ENCODE results near the gene UCKL1. TPM values are rescaled to one million over a fixed set of nuclear protein-coding genes. Genes with fewer than 3 reads are reported as not detected.

The UCKL1 gene
- total RNA-seq, 2 experiments from 2014 or later, result 31.5 to 32.6 TPM

GRCh38 chr20:64000906-64001305, 44.7 kb upstream of the UCKL1 start:
- H3K36me3 Mint-ChIP-seq (ENCODE audit: low read depth), result peaks cover 45% of the 10 kb centered on the region
- H3K9me3 Mint-ChIP-seq, result no peaks in the 10 kb centered on the region
- no peak overlapping the region for H3K4me3 Mint-ChIP-seq
- H3K4me1 Mint-ChIP-seq (ENCODE audit: low read depth), result no peaks in the 10 kb centered on the region
- CTCF ChIA-PET, result interaction anchor here (1.2 kb wide), 2 partner anchors 18 to 136 kb away, joined by 3 read pairs; partner anchors contain the start of gene TPD52L2
- DNase-seq (no peak), ATAC-seq (no peak)
- intact Hi-C loops (cut with micrococcal nuclease), result no loop called here
- no peaks in the 10 kb centered on the region for H3K27me3 Mint-ChIP-seq
- H3K27ac Mint-ChIP-seq, result no peak overlapping the region
- POLR2A ChIA-PET, result no interaction called here
- no peak for TF ChIP-seq CTCF (IDR thresholded peaks at IDR 0.05)

GRCh38 chr20:63982937-63983336, 26.7 kb upstream of the UCKL1 start:
- POLR2A ChIA-PET, result interaction anchor here (0.7 to 4.9 kb wide), 4 partner anchors 12 to 117 kb away, joined by 3 to 51 read pairs (median 4); partner anchors contain the start of genes C20orf204 and TPD52L2
- DNase-seq, result no peak

GRCh38 chr20:63980806-63981728, 24.9 kb upstream of the UCKL1 start, which contains the start of gene PRPF6:
Gene PRPF6, plus strand, starts transcription at chr20:63981132. Its CDS starts 114 bp downstream, at chr20:63981246.
- intact Hi-C loops (cut with micrococcal nuclease), result loop anchor here (10.0 kb wide), 1 partner anchor 54 kb away; the partner anchor contains the start of gene C20orf204
- ChIA-PET CTCF (interaction anchor here (0.8 to 4.2 kb wide), 18 partner anchors 13 to 444 kb away, joined by 3 to 88 read pairs (median 4); partner anchors contain the start of genes C20orf204, LIME1, LKAAEAR1 and OPRL1), POLR2A (interaction anchor here (0.6 to 4.9 kb wide), 13 partner anchors 33 to 282 kb away, joined by 3 to 51 read pairs (median 3); partner anchors contain the start of gene C20orf204)
- Mint-ChIP-seq H3K4me1 (ENCODE audit: low read depth) (peaks cover 60% of the 10 kb centered on the region), H3K4me3 (peak within 1 kb of the TSS; percentile 87), H3K36me3 (ENCODE audit: low read depth) (peaks cover 36% of the 10 kb centered on the region), H3K9me3 (no peaks in the 10 kb centered on the region), H3K27me3 (no peaks in the 10 kb centered on the region), H3K27ac (peak within 1 kb of the TSS; percentile 98)
- ATAC-seq (peak; percentile 55), DNase-seq (peak; percentile 96)
- peak; percentile 87 for TF ChIP-seq CTCF (IDR thresholded peaks at IDR 0.05)

More at GRCh38 chr20:63982937-63983336, 26.7 kb upstream of the UCKL1 start:
- CTCF ChIA-PET, result interaction anchor here (0.9 to 4.2 kb wide), 6 partner anchors 9 to 74 kb away, joined by 3 to 88 read pairs (median 4); partner anchors contain the start of gene C20orf204
- Mint-ChIP-seq H3K36me3 (ENCODE audit: low read depth) (peaks cover 33% of the 10 kb centered on the region), H3K4me3 (peak overlapping the region; percentile 43), H3K27ac (peak overlapping the region; percentile 58), H3K9me3 (no peaks in the 10 kb centered on the region), H3K4me1 (ENCODE audit: low read depth) (peaks cover 43% of the 10 kb centered on the region), H3K27me3 (no peaks in the 10 kb centered on the region)
- TF ChIP-seq CTCF (IDR thresholded peaks at IDR 0.05), result no peak
- no peak for ATAC-seq
- intact Hi-C loops (cut with micrococcal nuclease), result loop anchor here (10.0 kb wide), 1 partner anchor 52 kb away; the partner anchor contains the start of gene C20orf204

- no peak for TF ChIP-seq CTCF (IDR thresholded peaks at IDR 0.05)
- POLR2A ChIA-PET, result interaction anchor here (0.8 to 4.9 kb wide), 15 partner anchors 19 to 281 kb away, joined by 3 to 51 read pairs (median 3); partner anchors contain the start of genes C20orf204 and UCKL1
- Mint-ChIP-seq H3K36me3 (ENCODE audit: low read depth) (peaks cover 32% of the 10 kb centered on the region), H3K9me3 (no peaks in the 10 kb centered on the region), H3K4me3 (peak overlapping the region; percentile 87), H3K27ac (peak overlapping the region; percentile 98), H3K4me1 (ENCODE audit: low read depth) (peaks cover 59% of the 10 kb centered on the region), H3K27me3 (no peaks in the 10 kb centered on the region)
- ATAC-seq (peak; percentile 26), DNase-seq (peak; percentile 60)
- CTCF ChIA-PET, result interaction anchor here (0.7 to 4.2 kb wide), 19 partner anchors 12 to 443 kb away, joined by 3 to 88 read pairs (median 4); partner anchors contain the start of genes C20orf204, LIME1, LKAAEAR1 and OPRL1
- intact Hi-C loops (cut with micrococcal nuclease), result loop anchor here (10.0 kb wide), 1 partner anchor 54 kb away; the partner anchor contains the start of gene C20orf204
Measured at GRCh38 chr20:63980317-63980805, 24.1 kb upstream of the UCKL1 start.
